Epithelial cell of proximal tubule (primary cell): ENCODE measurements around the gene SEH1L. TPM values are rescaled to one million over a fixed set of nuclear protein-coding genes. Genes with fewer than 3 reads are reported as not detected.
"Not testable (repeated sequence)": the region's sequence is repeated elsewhere in the genome, so short reads cannot be mapped to it uniquely, and the experiment has no call there.

Experiments
- DNase-seq: peaks from one replicate; pipeline ENCODE4 v3.0.0-alpha.2; 2011; ENCODE audit warnings: low read depth
- H3K4me3 ChIP-seq: 2 replicates; pipeline ENCODE4 v1.5.1; 2011; ENCODE audit warnings: low read depth, mild to moderate bottlenecking, low read length
- CTCF ChIP-seq: conservative IDR thresholded peaks from 2 replicates; pipeline ENCODE4 v1.5.1; 2012; ENCODE audit warnings: low read depth, mild to moderate bottlenecking, low read length
- total RNA-seq: library from RNA; depleted of rRNA; stranded (reverse); fragments of >200 nt; gene quantifications from 2 replicates; pipeline ENCODE4 v1.2.3, GENCODE V29; 2015

The SEH1L gene
- total RNA-seq, result 23.1 and 44.4 TPM in 2 replicates

- DNase-seq, result peak; percentile 48
- peak within 1 kb of the TSS; percentile 72 for H3K4me3 ChIP-seq
- TF ChIP-seq CTCF, result no peak
Observed at GRCh38 chr18:12947285-12948049, at the start of gene SEH1L. SEH1L (plus strand) TSS chr18:12948011; CDS start chr18:12948122, 111 bp downstream.

- not testable (repeated sequence) for H3K4me3 ChIP-seq, DNase-seq
Observed at GRCh38 chr18:12901208-12901607, 46.6 kb upstream of the SEH1L start.

GRCh38 chr18:12904012-12904516 lies 43.7 kb upstream of the SEH1L start:
- TF ChIP-seq CTCF, result no peak
- no peak overlapping the region for H3K4me3 ChIP-seq
- no peak for DNase-seq

- TF ChIP-seq CTCF, result no peak
- no peak for DNase-seq
- H3K4me3 ChIP-seq, result no peak overlapping the region
Observed at GRCh38 chr18:12906119-12906518, 41.7 kb upstream of the SEH1L start.

GRCh38 chr18:12906773-12907172 lies 41.0 kb upstream of the SEH1L start:
- no peak for TF ChIP-seq CTCF
- no peak for DNase-seq
- H3K4me3 ChIP-seq, result no peak overlapping the region

GRCh38 chr18:12907258-12907925 lies 40.4 kb upstream of the SEH1L start:
- no peak for TF ChIP-seq CTCF
- H3K4me3 ChIP-seq, result no peak overlapping the region
- DNase-seq, result no peak

- no peak for TF ChIP-seq CTCF
- H3K4me3 ChIP-seq, result no peak overlapping the region
- DNase-seq, result no peak
Observed at GRCh38 chr18:12908706-12909105, 39.1 kb upstream of the SEH1L start.
